ENCODE results near the gene USP10.
A peak's percentile ranks its signal among the peaks of the same experiment; 100 is the strongest.

Gene USP10

GRCh38 chr16:84765616-84766580 lies 66.1 kb downstream of the USP10 start:
- TF ChIP-seq CTCF (conservative IDR thresholded peaks at IDR 0.05; ENCODE audit: low read depth, low read length), result no peak
- no peak for DNase-seq (ENCODE audit: low read depth)
- no peak overlapping the region for H3K4me3 ChIP-seq (ENCODE audit: low read depth, low read length)

- peak; percentile 36 for DNase-seq (ENCODE audit: low read depth)
- no peak overlapping the region for H3K4me3 ChIP-seq (ENCODE audit: low read depth, low read length)
- no peak for TF ChIP-seq CTCF (conservative IDR thresholded peaks at IDR 0.05; ENCODE audit: low read depth, low read length)
These were observed 67.4 kb downstream of the USP10 start for GRCh38 chr16:84766978-84767773.

GRCh38 chr16:84768061-84768807 lies 68.4 kb downstream of the USP10 start:
- no peak overlapping the region for H3K4me3 ChIP-seq (ENCODE audit: low read depth, low read length)
- no peak for TF ChIP-seq CTCF (conservative IDR thresholded peaks at IDR 0.05; ENCODE audit: low read depth, low read length)
- DNase-seq (ENCODE audit: low read depth), result no peak

GRCh38 chr16:84768808-84769197 lies 69.0 kb downstream of the USP10 start:
- DNase-seq (ENCODE audit: low read depth), result no peak
- TF ChIP-seq CTCF (conservative IDR thresholded peaks at IDR 0.05; ENCODE audit: low read depth, low read length), result no peak
- no peak overlapping the region for H3K4me3 ChIP-seq (ENCODE audit: low read depth, low read length)

- H3K4me3 ChIP-seq (ENCODE audit: low read depth, low read length), result no peak overlapping the region
- no peak for TF ChIP-seq CTCF (conservative IDR thresholded peaks at IDR 0.05; ENCODE audit: low read depth, low read length)
- DNase-seq (ENCODE audit: low read depth), result no peak
These were observed 69.6 kb downstream of the USP10 start for GRCh38 chr16:84769416-84769815.

GRCh38 chr16:84773312-84773711 lies 73.5 kb downstream of the USP10 start:
- no peak for DNase-seq (ENCODE audit: low read depth)
- TF ChIP-seq CTCF (conservative IDR thresholded peaks at IDR 0.05; ENCODE audit: low read depth, low read length), result no peak

More at GRCh38 chr16:84773312-84773711, 73.5 kb downstream of the USP10 start:
- no peak overlapping the region for H3K4me3 ChIP-seq (ENCODE audit: low read depth, low read length)

All from choroid plexus epithelial cell (primary cell).